GM21528 (cell line): ENCODE measurements around the gene STX1B.
"Not testable (repeated sequence)": the region's sequence is repeated elsewhere in the genome, so short reads cannot be mapped to it uniquely, and the experiment has no call there.

Experiments used
- ATAC-seq: cut with Tn5 transposase; IDR thresholded peaks from one replicate; pipeline ENCODE4 v1.9.1; 2021; ENCODE audit warnings: mild to moderate bottlenecking, moderate library complexity; ENCODE audit not compliant: unreplicated experiment, low FRiP score

The STX1B gene

DNA sequence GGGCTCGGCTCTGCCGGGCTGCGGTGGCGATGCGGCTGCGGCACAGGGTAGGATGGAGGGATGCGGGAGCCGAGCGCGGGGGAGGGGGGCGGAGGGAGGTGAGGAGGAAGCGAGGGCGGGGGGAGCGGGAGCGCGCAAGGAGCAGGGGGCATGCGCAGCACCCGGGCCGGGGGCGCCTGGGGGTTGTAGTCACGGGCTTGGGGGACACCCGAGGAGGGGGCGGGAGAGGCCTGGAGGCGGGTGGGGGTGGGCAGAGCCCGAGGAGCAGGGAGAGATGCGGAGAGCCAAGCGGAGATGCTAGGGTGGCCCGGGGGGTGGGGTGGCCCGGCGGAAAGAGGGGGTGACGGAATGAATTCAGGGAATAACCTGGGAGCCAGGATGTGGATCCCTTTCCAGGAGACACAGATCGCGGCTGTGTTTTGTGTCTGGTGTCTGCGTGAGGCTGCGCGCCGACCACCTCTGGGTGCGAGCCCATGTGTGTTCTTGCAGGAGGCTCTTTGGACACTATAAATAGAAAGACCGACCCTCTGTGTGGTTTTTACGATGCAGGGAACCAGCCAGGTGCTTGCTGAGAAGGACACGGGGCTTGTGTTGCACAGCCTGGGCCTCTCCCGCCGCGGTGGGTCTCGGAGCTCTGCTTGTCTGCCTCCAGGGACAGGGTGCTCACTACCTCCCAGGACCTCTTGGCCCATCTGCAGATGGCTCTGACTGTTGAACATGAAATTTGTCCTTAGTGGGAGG is at the start of gene STX1B:
STX1B (minus strand) TSS at position 54 of the 741 bp plus-strand sequence. CDS start 242 bp downstream, outside the sequence.
- no peak for ATAC-seq

DNA sequence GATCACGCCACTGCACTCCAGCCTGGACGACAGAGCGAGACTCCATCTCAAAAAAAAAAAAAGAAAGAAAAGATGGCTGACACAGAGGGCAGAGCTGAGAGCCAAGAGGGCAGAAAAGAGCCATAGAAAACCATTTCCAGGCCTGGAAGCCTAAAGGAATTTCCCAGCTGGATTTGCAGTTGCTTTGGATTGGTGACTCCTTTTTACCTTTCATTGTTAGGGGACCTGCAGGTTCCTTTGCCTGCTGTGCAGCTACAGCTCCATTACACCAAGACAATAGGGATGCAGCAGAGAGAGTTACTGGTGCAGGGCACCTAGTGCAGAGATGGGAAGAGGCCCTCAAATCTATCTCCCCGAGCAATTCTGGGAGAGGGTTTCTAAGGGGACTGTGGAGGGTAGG is 45.2 kb upstream of the STX1B start:
- ATAC-seq, result no peak

DNA sequence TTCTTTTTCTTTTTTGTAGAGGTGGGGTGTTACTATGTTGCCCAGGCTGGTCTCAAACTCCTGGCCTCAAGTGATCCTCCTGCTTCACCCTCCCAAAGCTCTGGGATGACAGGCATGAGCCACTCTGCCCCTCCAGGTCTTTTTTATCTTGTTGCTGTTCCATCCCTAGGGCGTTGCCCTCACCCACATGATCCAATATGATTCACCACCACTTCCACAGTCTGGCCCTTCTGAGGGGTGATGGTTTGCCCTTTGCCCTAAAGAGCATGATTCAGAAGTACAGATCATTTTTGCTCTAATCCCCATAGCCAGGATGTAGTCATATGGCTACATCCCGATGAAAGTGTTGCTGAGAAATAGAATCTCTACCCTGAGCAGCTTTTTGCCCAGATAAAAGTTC is 41.7 kb upstream of the STX1B start:
- no peak for ATAC-seq

DNA sequence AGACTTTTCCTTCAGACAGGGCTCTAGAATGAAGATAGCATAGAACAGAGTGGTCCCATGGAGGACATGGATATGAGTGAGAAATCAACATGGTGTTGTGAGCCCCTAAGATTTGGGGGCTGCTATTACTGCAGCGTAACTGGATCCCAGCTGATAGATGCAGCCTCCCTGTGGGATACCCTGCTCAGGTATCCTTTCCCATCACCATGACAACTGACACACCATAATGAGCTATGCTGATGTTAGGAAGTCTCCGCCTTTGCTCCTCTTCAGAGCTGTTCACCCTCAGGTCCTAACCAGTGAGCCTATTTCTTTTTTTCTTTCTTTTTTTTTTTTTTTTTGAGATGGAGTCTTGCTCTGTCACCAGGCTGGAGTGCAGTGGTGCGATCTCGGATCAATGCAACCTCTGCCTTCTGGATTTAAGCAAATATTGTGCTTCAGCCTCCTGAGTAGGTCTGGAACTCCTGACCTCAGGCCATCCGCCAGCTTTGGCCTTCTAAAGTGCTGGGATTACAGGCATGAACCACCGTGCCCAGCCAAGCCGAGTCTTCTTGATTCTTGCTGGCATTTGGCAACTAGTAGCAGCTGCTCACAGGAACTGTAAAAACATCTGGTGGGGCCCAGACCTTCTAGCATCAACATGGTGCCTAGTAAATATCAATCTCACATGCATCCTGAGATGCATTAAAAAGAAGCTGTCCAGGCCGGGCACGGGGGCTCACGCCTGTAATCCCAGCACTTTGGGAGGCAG is 40.0 kb upstream of the STX1B start:
- ATAC-seq, result no peak

DNA sequence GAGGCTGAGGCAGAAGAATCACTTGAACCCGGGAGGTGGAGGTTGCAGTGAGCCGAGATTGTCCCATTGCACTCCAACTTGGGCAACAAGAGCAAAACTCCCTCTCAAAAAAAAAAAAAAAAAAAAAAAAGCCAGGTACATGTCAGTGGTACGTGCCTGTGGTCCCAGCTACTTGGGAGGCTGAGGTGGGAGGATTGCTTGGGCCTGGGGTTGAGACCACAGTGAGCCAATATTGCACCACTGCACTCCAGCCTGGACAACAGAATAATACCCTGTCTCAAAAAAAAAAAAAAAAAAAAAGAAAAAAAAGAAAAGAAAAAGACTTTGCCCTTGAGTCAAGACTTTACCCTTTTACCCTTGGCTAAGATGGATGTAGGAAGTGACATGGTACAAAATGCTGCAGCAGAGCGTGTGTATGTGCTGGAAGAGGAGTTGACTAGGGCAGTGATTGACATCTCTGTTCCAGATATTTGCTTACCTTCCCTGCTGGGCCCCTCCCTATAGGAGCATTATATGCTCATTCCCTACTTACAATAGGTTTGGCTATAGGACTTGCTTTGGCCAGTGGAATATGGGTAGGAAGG is 33.6 kb upstream of the STX1B start:
- ATAC-seq, result no peak

DNA sequence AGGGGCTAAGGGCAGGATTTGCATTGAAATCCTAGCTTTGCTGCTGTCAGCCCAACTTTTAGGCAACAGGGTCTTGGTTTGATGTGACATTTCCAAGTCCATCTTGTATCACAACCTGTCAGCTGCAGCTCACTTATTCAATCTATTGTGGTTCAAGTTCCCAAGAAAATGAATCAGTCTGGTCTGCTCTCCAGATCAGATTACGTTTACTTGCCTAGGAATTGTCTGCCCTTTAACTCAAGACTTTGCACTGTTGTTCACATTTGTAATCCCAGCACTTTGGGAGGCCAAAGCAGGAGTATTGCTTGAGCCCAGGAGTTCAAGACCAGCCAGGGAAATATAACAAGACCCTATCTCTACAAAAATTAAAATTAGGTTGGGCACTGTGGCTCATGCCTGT is 32.9 kb upstream of the STX1B start:
- ATAC-seq, result no peak

DNA sequence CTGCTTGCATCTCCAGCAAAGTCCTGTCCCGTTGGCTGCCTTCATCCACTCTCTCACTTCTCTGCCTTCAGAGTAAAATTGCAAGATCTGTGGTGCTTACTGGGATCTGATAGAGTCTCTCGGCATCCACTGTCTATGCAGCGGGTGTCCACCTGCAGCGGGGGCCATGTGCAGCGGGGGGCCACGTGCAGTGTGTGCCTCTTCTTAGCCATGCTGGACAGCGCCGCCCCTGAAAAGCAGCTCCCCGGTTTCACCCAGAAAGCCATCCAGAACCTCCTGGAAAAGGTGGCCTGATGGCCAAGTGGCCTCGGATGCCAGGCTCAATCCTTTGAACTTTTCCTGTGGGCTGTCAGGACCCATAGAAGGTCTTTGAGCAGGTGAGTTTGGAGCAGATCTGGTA is 32.4 kb upstream of the STX1B start:
- no peak for ATAC-seq

DNA sequence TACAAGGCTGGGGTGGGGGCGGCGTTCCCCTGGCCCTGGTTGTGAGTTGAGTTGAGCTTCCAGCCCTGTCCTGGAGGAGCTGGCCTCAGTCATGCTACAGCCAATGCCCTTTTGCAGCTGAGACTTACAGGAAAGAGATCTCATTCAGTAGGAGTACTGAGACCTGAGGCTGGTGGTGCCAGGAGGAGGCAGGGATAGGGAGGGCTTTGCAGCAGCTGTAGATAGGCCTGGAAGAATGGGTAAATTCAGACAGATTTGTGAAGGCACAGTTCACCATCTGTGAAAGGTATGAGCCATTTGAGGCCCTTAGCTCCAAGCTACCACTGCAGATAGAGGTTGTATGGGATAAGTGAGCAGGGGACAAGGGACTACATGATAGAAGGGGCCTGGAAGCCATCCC is 28.6 kb upstream of the STX1B start:
- ATAC-seq, result no peak

DNA sequence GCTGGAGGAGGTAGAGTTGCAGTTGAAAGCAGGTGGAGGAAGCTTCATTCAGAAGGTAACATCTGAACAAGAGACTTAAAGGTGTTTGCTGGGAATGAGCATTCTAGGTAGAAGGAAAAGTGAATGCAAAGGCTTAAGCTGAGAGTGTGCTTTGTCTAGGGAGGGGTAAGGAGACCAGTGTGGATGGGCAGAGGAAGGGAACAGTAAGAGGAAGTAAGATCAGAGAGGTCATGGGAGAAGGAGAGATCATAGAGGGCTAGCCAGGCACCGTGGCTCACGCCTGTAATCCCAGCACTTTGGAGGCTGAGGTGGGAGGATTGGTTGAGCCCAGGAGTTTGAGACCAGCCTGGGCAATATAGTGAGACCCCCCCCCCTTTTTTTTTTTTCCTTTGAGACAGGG is 26.3 kb upstream of the STX1B start:
- ATAC-seq, result no peak

DNA sequence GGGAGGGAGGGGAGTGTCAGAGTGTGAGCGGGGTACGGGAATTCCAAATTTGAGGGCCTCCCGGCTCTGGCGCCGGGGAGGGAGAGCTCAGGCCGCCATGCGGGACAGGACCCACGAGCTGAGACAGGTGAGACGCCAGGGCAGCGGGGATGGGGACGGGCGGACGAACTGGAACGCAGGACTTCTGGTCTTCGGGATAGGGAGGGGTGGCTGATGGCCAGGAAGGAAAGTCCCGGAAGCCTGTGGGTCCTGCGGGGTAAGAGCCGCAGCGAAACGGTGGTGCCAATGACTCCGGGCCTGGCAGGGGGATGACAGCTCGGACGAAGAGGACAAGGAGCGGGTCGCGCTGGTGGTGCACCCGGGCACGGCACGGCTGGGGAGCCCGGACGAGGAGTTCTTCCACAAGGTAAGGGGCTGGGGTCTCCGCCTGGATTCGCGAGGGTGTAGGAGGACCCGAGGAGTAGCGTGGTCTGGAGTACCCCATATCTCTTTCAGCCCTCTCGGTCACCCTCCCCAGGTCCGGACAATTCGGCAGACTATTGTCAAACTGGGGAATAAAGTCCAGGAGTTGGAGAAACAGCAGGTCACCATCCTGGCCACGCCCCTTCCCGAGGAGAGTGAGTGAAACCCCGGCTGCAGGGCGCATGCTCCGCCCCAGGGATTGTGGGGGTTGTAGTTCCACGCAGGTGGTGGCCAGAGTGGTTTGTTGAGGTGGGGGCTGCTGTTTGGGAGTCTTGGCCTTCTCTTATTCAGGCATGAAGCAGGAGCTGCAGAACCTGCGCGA is 23.5 kb upstream of the STX1B start:
- peak; percentile 48 for ATAC-seq

DNA sequence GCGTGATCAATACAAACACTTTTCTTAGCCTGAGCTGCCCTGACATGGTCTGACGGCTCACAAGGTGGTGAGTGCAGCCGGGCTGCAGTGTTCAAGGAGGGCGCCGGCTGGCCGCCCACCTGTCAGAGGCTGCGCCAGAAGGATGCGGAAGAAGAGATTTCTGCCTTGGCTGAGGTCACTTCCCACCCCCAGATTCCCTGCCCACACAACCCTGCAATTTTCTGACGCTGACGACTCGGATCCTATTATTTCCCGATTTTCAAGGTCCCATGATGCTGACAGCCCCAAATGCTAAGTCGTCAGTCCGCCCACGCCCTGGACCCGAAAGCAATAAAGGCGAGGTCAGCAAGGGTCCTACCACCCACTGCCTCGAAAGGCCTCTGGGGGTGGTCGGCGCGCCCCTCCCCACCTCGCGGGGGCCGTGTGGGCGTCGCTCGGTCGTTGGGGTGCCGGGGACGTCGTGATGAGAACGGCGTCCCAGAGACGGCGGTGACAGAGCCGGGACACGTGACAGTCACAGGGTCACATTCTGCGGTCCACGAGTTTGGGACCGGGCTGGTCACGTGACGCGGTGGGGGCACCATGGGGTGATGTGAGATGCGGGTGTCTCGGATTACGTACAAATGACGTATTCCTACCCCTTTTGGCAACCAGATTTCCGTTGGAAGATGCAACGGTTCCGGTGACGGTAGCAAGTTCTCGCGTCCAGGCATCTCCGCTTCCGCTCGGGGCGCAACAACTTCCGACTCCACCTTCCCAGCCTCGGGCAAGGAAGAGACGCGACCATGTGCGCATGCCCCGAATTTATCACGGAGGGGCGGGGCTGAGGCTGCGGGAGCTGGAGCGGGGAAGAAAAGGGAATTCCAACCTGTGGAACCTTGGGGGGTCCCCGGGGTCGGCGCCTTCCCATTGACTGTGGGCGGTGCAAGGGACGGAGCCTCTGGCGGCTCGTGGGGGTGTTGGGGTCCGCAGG is 22.6 kb upstream of the STX1B start, which contains the start of gene STX4:
STX4 (plus strand) TSS at position 823 of the 973 bp plus-strand sequence. CDS start 248 bp downstream, outside the sequence.
- peak; percentile 63 for ATAC-seq

DNA sequence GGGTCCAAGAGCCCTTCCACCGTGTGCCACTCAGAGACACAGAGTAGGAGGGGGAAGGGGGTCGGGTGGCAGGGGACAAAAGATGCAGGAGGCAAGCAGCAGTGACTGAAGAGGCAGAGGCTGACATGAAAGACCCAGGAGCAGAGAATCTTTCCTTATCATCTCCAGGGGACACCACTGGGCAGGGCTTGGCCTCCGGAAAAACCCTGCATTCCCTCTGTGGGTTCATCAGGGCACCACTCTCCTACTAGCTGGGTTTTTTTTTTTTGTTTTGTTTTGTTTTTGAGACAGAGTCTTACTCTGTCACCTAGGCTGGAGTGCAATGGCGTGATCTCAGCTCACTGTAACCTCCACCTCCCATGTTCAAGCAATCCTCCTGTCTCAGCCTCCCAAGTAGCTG is 20.8 kb upstream of the STX1B start:
- ATAC-seq, result no peak

DNA sequence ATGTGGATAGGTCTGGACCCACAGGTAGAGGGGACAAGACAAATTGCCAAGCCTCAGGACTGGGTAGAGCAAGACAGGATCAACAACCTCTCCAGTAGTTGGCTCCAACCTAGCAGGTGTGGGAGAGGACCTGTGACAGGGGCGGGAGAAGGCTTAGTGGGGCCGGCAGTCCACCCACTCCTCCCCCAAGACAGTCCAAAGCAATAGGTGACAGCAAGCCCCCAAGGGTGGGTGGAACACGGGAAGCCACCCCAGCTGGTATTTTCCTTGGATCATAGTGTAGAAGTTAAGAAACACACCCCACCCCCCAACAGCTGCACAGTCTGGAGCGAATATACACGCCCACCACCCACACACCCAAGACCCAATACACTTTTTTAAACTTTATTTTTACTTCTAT is 18.8 kb upstream of the STX1B start:
- ATAC-seq, result no peak

DNA sequence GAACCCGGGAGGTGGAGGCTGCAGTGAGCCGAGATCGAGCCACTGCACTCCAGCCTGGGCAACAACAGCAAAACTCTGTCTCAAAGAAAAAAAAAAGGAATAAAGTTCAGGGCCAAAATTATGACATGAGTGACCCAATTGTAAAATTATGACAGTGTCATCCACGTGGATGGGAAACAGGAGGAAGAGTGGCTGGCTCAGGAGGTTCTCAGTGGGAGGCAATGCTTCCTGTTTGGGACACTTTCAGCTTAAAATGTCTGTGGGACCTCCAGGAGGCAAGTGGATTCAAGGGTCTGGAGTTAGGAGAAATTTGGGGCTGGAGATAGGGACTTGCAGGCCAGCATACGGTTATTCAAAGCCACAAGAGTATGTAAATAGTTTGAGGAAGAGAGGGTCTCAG is 14.9 kb upstream of the STX1B start:
- ATAC-seq, result no peak

DNA sequence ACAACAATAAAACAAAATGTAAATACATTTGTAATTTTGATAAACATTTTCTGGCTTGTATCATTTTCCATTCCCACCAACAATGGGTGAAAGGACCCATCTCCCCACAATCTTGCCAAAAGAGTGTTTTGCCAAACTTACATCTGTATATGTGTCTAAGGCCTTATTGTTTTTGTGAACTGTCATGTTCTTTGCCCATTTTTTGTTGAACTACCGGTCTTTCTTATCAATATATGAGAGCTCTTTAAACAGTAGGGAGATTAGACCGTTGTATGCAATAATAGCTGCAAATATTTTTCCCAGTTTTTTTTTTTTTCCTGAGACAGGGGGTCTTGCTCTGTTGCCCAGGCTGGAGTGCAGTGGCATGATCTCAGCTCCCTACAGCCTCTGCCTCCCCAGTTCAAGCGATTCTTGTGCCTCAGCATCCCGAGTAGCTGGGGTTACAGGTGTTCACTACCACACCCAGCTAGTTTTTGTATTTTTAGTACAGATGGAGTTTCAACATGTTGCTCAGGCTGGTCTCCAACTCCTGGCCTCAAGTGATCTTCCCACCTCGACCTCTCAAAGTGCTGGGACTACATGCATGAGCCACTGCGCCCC is 13.3 kb upstream of the STX1B start:
- ATAC-seq, result no peak

DNA sequence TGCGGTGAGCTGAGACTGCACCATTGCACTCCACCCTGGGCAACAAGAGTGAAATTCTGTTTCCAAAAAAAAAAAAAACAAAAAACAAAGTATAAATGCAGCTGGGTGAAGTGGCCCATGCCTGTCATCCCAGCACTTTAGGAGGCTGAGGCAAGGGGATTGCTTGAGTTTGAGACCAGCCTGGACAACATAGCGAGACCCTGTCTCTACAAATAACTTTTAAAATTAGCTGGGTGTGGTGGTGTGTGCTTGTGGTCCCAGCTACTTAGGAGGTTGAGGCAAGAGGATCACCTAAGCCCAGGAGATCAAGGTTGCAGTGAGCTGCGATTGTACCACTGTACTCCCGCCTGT is 12.8 kb upstream of the STX1B start:
- no peak for ATAC-seq

DNA sequence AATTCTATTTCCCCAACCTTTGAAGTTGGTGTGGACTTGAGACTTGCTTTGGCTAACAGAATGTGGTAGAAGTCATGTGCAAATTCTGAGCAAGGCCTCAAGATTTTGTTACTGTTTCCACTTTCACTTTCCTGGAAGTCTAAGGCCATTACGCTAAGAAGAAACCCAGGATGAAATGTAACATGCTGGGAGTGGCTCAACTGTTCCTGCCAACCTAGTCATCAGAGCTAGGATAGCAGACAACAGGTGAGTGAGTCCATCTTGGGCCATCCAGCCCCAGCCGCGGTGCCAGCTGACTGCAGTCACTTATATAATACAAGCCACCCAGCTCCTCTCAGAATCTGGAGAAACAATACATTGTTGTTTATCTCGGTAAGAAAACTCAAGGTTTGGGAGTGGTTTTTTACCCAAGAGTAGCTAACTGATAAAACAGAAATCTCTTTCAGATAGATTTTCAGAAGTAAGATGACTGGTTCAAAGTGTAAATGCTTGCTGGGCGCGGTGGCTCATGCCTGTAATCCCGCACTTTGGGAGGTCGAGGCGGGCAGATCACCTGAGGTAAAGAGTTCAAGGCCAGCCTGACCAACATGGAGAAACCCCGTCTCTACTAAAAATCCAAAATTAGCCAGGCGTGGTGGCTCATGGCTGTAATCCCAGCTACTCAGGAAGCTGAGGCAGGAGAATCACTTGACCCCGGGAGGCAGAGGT is 12.3 kb upstream of the STX1B start:
- ATAC-seq, result no peak

DNA sequence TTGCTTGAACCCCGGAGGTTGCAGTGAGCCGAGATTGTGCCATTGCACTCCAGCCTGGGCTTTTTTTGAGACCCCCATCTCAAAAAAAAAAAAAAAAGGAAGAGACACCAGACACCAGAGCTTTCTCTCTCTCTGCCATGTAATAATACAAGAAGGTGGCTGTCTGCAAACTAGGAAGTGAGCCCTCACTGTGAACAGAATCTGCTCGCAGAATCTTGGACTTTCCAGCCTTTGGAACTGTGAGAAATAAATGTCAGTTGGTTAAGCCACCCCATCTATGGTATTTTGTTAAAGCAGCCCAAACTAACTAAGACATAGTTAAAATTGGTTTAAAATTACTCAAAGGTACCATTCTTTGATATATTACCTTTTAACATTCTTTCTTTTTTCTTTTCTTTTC is 10.1 kb upstream of the STX1B start:
- ATAC-seq, result no peak

DNA sequence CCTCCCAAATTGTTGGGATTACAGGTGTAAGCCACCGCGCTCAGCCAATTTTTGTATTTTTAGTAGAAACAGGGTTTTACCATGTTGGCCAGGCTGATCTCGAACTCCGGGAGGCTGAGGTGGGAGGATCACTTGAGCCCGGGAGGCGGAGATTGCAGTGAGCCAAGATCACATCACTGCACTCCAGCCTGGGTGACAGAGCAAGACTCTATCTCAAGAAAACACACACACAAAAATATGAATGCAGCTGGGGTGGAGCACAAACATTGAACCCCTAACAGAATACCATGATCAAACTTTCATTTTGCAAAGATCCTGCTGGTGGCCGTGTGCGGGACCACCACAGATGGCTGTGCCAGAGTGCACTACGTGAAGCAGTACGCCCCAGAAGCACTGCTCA is 7.3 kb upstream of the STX1B start:
- not testable (repeated sequence) for ATAC-seq
